ENCODE measurements around the gene LLGL2. TPM values are rescaled to one million over a fixed set of nuclear protein-coding genes. Genes with fewer than 3 reads are reported as not detected.

LLGL2 gene
- total RNA-seq, 1 donor from 2014 or later = 14.8 TPM

- Histone ChIP-seq H3K4me1 (ENCODE audit: insufficient read depth, low read length) (peaks cover 14% of the 10 kb centered on the region), H3K9me3 (ENCODE audit: insufficient read depth, low read depth, low read length) (no peaks in the 10 kb centered on the region), H3K27me3 (ENCODE audit: insufficient read depth, low read length) (no peaks in the 10 kb centered on the region), H4K20me1 (ENCODE audit: insufficient read depth, low read length) (peaks cover 62% of the 10 kb centered on the region), H3K4me3 (ENCODE audit: insufficient read depth, low read depth, low read length) (no peak overlapping the region), H3K36me3 (ENCODE audit: insufficient read depth, low read length) (no peaks in the 10 kb centered on the region), H3K27ac (ENCODE audit: low read depth, low read length) (no peak overlapping the region), H2AFZ (ENCODE audit: low read depth, low read length) (no peak overlapping the region), H3K79me2 (ENCODE audit: insufficient read depth, low read length) (peaks cover 40% of the 10 kb centered on the region), H3K4me2 (ENCODE audit: low read length) (no peak overlapping the region), H3K9ac (ENCODE audit: low read length) (no peak overlapping the region)
- TF ChIP-seq EZH2 (IDR thresholded peaks at IDR 0.05; ENCODE audit: insufficient read depth, low read length) = no peak
- FAIRE-seq (no peak), DNase-seq (ENCODE audit: low read depth) (no peak)
- peaks cover 11% of the 10 kb centered on the region for H3K36me3 Mint-ChIP-seq (ENCODE audit: low read depth, unreplicated experiment)
- no peaks in the 10 kb centered on the region for H3K9me3 Mint-ChIP-seq (ENCODE audit: unreplicated experiment)
- H3K27ac Mint-ChIP-seq (ENCODE audit: unreplicated experiment) = no peak overlapping the region
- no peak overlapping the region for H3K4me3 Mint-ChIP-seq (ENCODE audit: unreplicated experiment)
- H3K27me3 Mint-ChIP-seq (ENCODE audit: low read depth, unreplicated experiment) = no peaks in the 10 kb centered on the region
- H3K4me1 Mint-ChIP-seq (ENCODE audit: low read depth, unreplicated experiment) = peaks cover 3% of the 10 kb centered on the region
These were observed 16.6 kb upstream of the LLGL2 start for GRCh38 chr17:75508931-75509361.

DNA sequence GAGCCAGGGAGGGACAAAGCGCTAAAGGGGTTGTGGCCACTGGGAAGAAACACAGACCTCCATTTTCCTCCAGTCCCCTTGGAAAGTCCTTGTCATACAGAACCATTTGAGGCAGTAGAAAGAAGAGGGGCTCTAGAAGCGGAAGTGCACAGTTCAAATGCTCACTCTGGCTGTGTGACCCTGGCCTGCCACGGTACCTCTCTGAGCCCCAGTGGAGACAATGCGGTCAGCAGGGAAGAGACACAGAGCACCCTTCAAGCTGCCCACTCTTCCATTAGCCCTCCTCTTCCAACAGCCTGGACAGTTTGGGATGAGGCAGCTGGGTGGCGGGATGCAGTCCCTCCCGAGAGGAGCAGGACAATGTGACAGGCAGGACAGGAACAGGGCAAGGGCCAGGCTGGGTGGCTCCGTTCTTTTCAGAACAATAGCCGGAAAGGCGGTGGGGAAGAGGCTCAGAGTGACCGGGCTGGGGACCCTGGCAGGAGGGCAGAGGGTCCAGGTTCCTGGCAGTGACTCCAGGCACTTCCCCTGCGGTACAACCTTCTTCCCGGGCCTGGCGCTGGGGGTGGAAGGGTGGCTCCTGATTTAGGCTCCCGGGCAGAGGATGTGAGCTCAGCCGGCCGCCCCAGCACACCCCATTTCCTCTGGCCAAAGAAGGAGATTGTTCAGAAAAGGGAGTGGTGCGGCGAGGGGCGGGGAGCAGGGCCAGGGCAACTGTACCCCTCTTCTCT is 15.8 kb upstream of the LLGL2 start:
- FAIRE-seq = no peak

DNA sequence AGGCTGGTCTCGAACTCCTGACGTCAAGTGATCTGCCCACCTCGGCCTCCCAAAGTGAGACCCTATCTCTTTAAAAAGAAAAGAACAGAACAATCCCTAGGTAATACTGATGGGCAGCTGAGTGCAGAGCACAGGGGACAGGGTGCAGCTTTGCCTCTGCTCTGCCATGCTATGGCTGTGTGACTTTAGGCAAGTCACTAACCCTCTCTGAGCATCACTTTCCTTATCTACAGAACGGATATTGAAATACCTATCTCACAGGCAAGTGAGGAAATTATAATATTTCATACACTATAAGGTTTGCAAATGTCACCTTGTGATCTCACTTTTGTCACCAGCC is 14.3 kb upstream of the LLGL2 start:
- Histone ChIP-seq H3K4me2 (ENCODE audit: low read length) (no peak overlapping the region), H3K4me3 (ENCODE audit: insufficient read depth, low read depth, low read length) (no peak overlapping the region), H3K4me1 (ENCODE audit: insufficient read depth, low read length) (peaks cover 25% of the 10 kb centered on the region), H2AFZ (ENCODE audit: low read depth, low read length) (no peak overlapping the region), H3K36me3 (ENCODE audit: insufficient read depth, low read length) (no peaks in the 10 kb centered on the region), H3K27me3 (ENCODE audit: insufficient read depth, low read length) (no peaks in the 10 kb centered on the region), H3K27ac (ENCODE audit: low read depth, low read length) (no peak overlapping the region), H4K20me1 (ENCODE audit: insufficient read depth, low read length) (peaks cover 69% of the 10 kb centered on the region), H3K79me2 (ENCODE audit: insufficient read depth, low read length) (peaks cover 54% of the 10 kb centered on the region), H3K9ac (ENCODE audit: low read length) (no peak overlapping the region), H3K9me3 (ENCODE audit: insufficient read depth, low read depth, low read length) (no peaks in the 10 kb centered on the region)
- Mint-ChIP-seq H3K4me1 (ENCODE audit: low read depth, unreplicated experiment) (peaks cover 3% of the 10 kb centered on the region), H3K4me3 (ENCODE audit: unreplicated experiment) (no peak overlapping the region), H3K36me3 (ENCODE audit: low read depth, unreplicated experiment) (peaks cover 5% of the 10 kb centered on the region), H3K27me3 (ENCODE audit: low read depth, unreplicated experiment) (no peaks in the 10 kb centered on the region), H3K9me3 (ENCODE audit: unreplicated experiment) (no peaks in the 10 kb centered on the region), H3K27ac (ENCODE audit: unreplicated experiment) (no peak overlapping the region)
- DNase-seq (ENCODE audit: low read depth) (no peak), FAIRE-seq (no peak)
- no peak for TF ChIP-seq EZH2 (IDR thresholded peaks at IDR 0.05; ENCODE audit: insufficient read depth, low read length)
- TF ChIP-seq CTCF (IDR thresholded peaks at IDR 0.05; ENCODE audit: insufficient read depth, low read depth, low read length) = no peak

More for the DNA sequence above, 15.8 kb upstream of the LLGL2 start:
- H3K27me3 Mint-ChIP-seq (ENCODE audit: low read depth, unreplicated experiment) = no peaks in the 10 kb centered on the region
- H3K9me3 Mint-ChIP-seq (ENCODE audit: unreplicated experiment) = no peaks in the 10 kb centered on the region
- peaks cover 11% of the 10 kb centered on the region for H3K36me3 Mint-ChIP-seq (ENCODE audit: low read depth, unreplicated experiment)
- H3K4me1 ChIP-seq (ENCODE audit: insufficient read depth, low read length) = peaks cover 21% of the 10 kb centered on the region
- no peak for TF ChIP-seq EZH2 (IDR thresholded peaks at IDR 0.05; ENCODE audit: insufficient read depth, low read length)
- TF ChIP-seq CTCF (IDR thresholded peaks at IDR 0.05; ENCODE audit: insufficient read depth, low read depth, low read length) = no peak
- no peak overlapping the region for H2AFZ ChIP-seq (ENCODE audit: low read depth, low read length)
- no peak overlapping the region for H3K9ac ChIP-seq (ENCODE audit: low read length)
- H3K9me3 ChIP-seq (ENCODE audit: insufficient read depth, low read depth, low read length) = no peaks in the 10 kb centered on the region
- H3K36me3 ChIP-seq (ENCODE audit: insufficient read depth, low read length) = no peaks in the 10 kb centered on the region
- H3K27ac ChIP-seq (ENCODE audit: low read depth, low read length) = no peak overlapping the region
- H3K27ac Mint-ChIP-seq (ENCODE audit: unreplicated experiment) = no peak overlapping the region
- peaks cover 69% of the 10 kb centered on the region for H4K20me1 ChIP-seq (ENCODE audit: insufficient read depth, low read length)
- no peak overlapping the region for H3K4me3 Mint-ChIP-seq (ENCODE audit: unreplicated experiment)
- H3K4me1 Mint-ChIP-seq (ENCODE audit: low read depth, unreplicated experiment) = peaks cover 3% of the 10 kb centered on the region
- no peaks in the 10 kb centered on the region for H3K27me3 ChIP-seq (ENCODE audit: insufficient read depth, low read length)
- peaks cover 48% of the 10 kb centered on the region for H3K79me2 ChIP-seq (ENCODE audit: insufficient read depth, low read length)
- no peak overlapping the region for H3K4me2 ChIP-seq (ENCODE audit: low read length)
- no peak overlapping the region for H3K4me3 ChIP-seq (ENCODE audit: insufficient read depth, low read depth, low read length)
- no peak for DNase-seq (ENCODE audit: low read depth)

Measured in astrocyte (in vitro differentiated cells and primary cell).